ENCODE measurements around the gene CIB4.

Gene CIB4

GRCh38 chr2:26657265-26657664 is 16.1 kb upstream of the CIB4 start:
- TF ChIP-seq FOXP2 (optimal IDR thresholded peaks at IDR 0.05; ENCODE audit: borderline replicate concordance, extremely low read depth, extremely low read length, insufficient read depth) (no peak), TAF1 (IDR thresholded peaks at IDR 0.05; ENCODE audit: borderline replicate concordance, insufficient read depth, low read length) (no peak), REST (IDR thresholded peaks at IDR 0.05; ENCODE audit: insufficient read depth in 1 of 2, low read depth in 2 of 2, low read length in 2 of 2) (no peak), SIN3A (IDR thresholded peaks at IDR 0.05; ENCODE audit: borderline replicate concordance, insufficient read depth, low read length) (no peak), POLR2AphosphoS5 (IDR thresholded peaks at IDR 0.05; ENCODE audit: low read depth, low read length) (no peak)

- TF ChIP-seq POLR2AphosphoS5 (IDR thresholded peaks at IDR 0.05; ENCODE audit: low read depth, low read length), result no peak
- TF ChIP-seq FOXP2 (optimal IDR thresholded peaks at IDR 0.05; ENCODE audit: borderline replicate concordance, extremely low read depth, extremely low read length, insufficient read depth), result no peak
- TF ChIP-seq REST (IDR thresholded peaks at IDR 0.05; ENCODE audit: insufficient read depth in 1 of 2, low read depth in 2 of 2, low read length in 2 of 2), result no peak
- no peak for TF ChIP-seq SIN3A (IDR thresholded peaks at IDR 0.05; ENCODE audit: borderline replicate concordance, insufficient read depth, low read length)
- TF ChIP-seq TAF1 (IDR thresholded peaks at IDR 0.05; ENCODE audit: borderline replicate concordance, insufficient read depth, low read length), result no peak
These were observed 14.5 kb upstream of the CIB4 start for GRCh38 chr2:26655611-26656195.

GRCh38 chr2:26654061-26654340 is 12.8 kb upstream of the CIB4 start:
- TF ChIP-seq SIN3A (IDR thresholded peaks at IDR 0.05; ENCODE audit: borderline replicate concordance, insufficient read depth, low read length) (no peak), FOXP2 (optimal IDR thresholded peaks at IDR 0.05; ENCODE audit: borderline replicate concordance, extremely low read depth, extremely low read length, insufficient read depth) (no peak), POLR2AphosphoS5 (IDR thresholded peaks at IDR 0.05; ENCODE audit: low read depth, low read length) (no peak)

GRCh38 chr2:26653207-26654060 is 12.3 kb upstream of the CIB4 start:
- TF ChIP-seq POLR2AphosphoS5 (IDR thresholded peaks at IDR 0.05; ENCODE audit: low read depth, low read length), result no peak
- no peak for TF ChIP-seq TAF1 (IDR thresholded peaks at IDR 0.05; ENCODE audit: borderline replicate concordance, insufficient read depth, low read length)
- TF ChIP-seq REST (IDR thresholded peaks at IDR 0.05; ENCODE audit: insufficient read depth in 1 of 2, low read depth in 2 of 2, low read length in 2 of 2), result no peak
- TF ChIP-seq FOXP2 (optimal IDR thresholded peaks at IDR 0.05; ENCODE audit: borderline replicate concordance, extremely low read depth, extremely low read length, insufficient read depth), result no peak
- no peak for TF ChIP-seq SIN3A (IDR thresholded peaks at IDR 0.05; ENCODE audit: borderline replicate concordance, insufficient read depth, low read length)

GRCh38 chr2:26652361-26653041 is 11.3 kb upstream of the CIB4 start:
- TF ChIP-seq SIN3A (IDR thresholded peaks at IDR 0.05; ENCODE audit: borderline replicate concordance, insufficient read depth, low read length) (no peak), FOXP2 (optimal IDR thresholded peaks at IDR 0.05; ENCODE audit: borderline replicate concordance, extremely low read depth, extremely low read length, insufficient read depth) (no peak), TAF1 (IDR thresholded peaks at IDR 0.05; ENCODE audit: borderline replicate concordance, insufficient read depth, low read length) (no peak), REST (IDR thresholded peaks at IDR 0.05; ENCODE audit: insufficient read depth in 1 of 2, low read depth in 2 of 2, low read length in 2 of 2) (no peak), POLR2AphosphoS5 (IDR thresholded peaks at IDR 0.05; ENCODE audit: low read depth, low read length) (no peak)
